Measurements from ENCODE around the gene ANTXR1.

DNA sequence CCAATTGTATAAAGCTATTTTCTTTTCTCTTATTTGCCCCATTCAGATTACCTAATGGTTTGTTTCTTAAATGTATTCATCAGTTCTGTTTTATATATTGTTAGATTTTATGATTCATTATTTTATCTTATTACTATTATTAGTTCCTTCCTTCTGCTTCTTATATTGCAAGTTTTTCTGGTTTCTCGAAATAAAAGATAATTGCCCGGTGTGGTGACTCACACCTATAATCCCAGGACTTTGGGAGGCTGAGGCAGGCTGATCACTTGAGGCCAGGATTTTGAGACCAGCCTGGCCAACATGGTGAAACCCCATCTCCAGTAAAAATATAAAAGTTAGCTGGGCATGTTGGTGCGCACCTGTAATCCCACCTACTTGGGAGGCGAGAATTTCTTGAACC is 37.8 kb downstream of the ANTXR1 start:
- TF ChIP-seq, protein P1, sequence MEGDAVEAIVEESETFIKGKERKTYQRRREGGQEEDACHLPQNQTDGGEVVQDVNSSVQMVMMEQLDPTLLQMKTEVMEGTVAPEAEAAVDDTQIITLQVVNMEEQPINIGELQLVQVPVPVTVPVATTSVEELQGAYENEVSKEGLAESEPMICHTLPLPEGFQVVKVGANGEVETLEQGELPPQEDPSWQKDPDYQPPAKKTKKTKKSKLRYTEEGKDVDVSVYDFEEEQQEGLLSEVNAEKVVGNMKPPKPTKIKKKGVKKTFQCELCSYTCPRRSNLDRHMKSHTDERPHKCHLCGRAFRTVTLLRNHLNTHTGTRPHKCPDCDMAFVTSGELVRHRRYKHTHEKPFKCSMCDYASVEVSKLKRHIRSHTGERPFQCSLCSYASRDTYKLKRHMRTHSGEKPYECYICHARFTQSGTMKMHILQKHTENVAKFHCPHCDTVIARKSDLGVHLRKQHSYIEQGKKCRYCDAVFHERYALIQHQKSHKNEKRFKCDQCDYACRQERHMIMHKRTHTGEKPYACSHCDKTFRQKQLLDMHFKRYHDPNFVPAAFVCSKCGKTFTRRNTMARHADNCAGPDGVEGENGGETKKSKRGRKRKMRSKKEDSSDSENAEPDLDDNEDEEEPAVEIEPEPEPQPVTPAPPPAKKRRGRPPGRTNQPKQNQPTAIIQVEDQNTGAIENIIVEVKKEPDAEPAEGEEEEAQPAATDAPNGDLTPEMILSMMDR (IDR thresholded peaks at IDR 0.05), result no peak
- no peak for TF ChIP-seq POLR2A (IDR thresholded peaks at IDR 0.05)
